GM20000 (cell line): ENCODE results near the gene FAM229B.

Experiments
- DNase-seq: peaks from one replicate; pipeline ENCODE4 v3.0.0; 2012; ENCODE audit warnings: low spot score
- TF ChIP-seq, protein P1 (sequence below): IDR thresholded peaks from 2 replicates; pipeline ENCODE4 v1.5.1; 2012; ENCODE audit warnings: mild to moderate bottlenecking, control low read depth; ENCODE audit errors: extremely low read depth, missing control alignments

FAM229B gene, protein sequence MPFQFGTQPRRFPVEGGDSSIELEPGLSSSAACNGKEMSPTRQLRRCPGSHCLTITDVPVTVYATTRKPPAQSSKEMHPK

DNA sequence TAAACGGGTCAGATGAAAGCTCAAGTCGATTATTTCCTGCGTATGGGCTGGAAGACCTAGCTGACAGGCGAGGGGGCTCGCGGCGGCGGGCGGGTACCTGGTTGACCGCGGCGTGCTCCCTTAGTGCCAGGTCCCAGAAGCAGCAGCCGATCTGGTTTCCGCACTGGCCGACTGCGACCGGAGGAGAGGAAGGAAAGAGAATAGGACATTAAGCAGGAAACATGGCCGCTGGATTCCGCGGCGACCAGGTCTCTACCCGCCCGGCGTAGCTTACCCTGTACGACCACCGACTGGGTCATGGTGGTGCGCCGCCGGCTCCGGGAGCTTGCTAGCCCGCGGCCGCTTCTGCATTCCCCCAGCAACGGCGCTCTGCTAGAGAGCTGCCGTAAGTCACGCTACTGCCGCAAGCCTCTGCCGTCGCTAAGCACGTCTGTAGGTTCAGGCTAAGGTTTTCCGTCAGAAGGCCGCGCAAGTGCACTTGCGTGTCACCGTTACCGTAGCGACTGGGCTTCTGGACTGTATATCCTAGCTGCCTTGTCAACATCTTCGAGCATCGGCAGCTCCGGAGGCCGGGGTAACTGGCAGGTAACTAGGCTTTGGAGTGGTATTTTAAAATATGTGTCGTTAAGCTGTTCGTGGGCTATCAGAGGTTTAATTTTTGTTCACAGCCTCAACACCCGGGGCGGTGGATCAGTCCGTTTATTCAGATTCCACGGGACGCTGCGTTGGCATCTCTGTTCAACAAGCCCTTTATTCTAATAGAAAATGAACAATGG is at the start of gene FAM229B, which contains the start of gene TUBE1:
FAM229B (plus strand) TSS at position 456 of the 776 bp plus-strand sequence. CDS start 11,693 bp downstream, outside the sequence.
TUBE1 (minus strand) TSS at position 347 of the 776 bp plus-strand sequence; CDS start at position 299, 48 bp downstream.
- peak; percentile 84 for DNase-seq
- TF ChIP-seq, protein P1, sequence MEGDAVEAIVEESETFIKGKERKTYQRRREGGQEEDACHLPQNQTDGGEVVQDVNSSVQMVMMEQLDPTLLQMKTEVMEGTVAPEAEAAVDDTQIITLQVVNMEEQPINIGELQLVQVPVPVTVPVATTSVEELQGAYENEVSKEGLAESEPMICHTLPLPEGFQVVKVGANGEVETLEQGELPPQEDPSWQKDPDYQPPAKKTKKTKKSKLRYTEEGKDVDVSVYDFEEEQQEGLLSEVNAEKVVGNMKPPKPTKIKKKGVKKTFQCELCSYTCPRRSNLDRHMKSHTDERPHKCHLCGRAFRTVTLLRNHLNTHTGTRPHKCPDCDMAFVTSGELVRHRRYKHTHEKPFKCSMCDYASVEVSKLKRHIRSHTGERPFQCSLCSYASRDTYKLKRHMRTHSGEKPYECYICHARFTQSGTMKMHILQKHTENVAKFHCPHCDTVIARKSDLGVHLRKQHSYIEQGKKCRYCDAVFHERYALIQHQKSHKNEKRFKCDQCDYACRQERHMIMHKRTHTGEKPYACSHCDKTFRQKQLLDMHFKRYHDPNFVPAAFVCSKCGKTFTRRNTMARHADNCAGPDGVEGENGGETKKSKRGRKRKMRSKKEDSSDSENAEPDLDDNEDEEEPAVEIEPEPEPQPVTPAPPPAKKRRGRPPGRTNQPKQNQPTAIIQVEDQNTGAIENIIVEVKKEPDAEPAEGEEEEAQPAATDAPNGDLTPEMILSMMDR = no peak

DNA sequence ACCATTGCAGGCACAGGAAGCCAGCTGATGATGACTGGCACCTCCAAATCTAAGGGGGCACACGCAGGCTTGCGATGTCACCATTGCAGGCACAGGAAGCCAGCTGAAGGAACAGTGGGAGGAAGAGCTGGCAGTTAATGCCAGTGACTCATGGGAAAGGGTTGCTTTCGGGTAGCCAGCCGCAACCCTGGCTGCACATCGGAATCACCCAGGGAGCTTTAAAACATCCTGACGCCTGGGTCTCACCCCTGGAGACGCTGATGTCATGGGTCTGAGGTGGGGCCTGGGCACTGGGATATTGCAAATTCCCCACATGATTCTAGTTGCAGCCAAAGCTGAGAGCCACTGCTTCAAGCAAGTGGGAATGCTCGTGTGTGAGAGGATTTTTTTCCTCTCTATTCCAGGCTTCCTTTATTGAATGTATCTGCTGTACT is 49.6 kb upstream of the FAM229B start:
- DNase-seq = no peak
- TF ChIP-seq, protein P1 = no peak

DNA sequence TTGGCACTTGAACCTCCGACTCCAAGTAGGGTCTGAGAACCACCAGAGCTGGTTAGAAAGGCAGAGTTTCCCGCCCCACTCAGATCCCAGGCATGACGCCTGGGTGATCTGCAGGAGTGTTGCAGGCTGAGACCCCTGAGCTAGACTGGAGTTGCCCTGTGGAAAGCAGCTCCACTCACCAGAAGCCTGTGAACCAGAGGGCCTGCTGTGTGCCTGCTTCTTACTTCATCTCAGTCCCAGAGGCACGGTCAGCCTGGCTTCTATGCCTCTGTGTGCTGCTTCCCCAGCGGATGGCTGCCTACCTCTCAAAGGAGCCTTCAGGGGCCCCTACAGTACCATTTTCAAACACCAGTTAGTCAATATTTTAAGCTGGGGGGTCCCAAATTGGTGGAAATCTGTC is 49.1 kb upstream of the FAM229B start:
- DNase-seq = no peak
- TF ChIP-seq, protein P1 = no peak

DNA sequence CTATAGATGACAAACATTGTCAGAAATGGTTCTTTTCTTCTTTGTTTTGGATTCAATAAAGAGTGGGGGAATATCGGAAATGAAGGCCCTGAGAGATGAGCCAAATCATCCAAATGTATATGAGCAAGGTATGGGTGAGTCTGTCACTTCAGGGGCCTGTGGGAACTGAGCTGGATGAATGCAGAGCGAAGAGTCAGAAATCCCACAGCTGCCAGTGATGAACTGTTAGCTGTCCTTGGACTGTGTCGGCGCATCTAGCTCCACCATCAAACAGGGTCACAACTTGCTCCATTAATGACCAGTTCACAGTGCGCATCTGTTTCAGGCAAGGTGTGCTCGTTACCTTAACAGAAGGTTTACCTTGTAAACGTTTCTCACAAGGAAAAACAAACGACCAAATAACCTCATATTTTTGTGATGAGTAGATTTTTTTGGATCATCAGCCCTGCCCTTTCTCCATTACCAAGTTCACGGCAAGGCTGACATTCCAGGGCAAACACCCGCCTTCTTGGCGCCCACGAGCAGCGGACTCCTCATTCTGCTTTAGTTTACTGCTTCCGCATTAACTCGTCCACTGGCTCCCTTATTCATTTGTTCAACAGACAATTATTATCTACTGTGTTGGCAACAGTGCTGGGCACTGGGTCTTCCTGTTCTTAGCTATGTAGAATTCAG is 48.5 kb upstream of the FAM229B start:
- TF ChIP-seq, protein P1 = no peak
- DNase-seq = no peak

DNA sequence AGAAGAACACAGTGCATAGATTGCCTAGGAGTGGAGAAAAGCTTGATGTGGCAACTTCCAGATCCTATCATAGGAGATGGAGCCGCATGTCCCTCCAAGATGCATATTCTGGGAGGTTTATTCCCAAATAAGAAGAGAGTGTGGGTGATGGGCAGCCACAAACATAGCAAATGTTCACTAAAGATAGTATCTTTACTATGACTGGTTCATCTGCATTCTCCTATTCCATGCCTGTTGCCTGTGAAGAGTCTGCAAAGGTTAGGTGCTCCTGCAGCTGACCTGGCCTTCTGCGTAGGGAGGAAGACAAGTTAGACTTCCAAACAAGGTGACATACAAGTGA is 48.0 kb upstream of the FAM229B start:
- TF ChIP-seq, protein P1 = no peak

DNA sequence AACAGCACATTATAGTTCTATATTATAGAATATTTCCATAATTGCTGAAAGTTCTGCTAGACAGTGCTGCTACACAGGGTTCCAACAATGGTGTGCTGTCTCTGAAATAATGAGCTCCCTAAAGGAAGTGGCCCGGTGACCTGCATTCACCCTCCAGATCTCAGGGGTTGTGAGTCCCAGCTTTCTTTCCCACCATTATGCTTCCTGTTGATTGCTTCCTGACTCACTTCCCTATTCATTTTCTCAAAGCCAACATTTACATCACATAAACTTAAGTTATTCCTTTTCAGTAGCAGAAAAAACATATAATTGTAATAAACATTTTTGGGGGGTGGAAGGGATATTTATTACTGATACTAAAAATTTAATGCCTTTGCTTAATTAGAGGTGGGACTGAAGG is 46.4 kb upstream of the FAM229B start:
- TF ChIP-seq, protein P1 = no peak
- DNase-seq = no peak

More for the DNA sequence above, 48.0 kb upstream of the FAM229B start:
- no peak for DNase-seq

DNA sequence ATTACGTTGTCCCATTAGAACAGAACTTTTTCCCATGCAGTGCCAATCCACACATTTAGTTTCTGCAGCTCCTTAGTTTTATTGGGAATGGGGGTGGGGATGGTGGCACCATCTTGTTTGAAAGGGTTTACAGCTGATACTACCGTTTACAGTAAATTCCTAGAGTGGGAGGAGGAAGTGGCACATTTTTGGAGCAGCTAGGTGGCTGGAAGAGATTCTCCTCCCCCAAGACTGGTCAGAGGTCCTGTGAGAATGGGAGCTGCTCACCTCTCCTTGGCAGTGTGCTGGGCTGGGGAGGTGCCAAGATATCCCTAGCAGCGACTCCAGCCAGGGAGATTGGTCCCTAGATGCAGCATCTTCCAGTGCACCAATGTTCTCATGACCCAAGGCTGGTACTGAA is 45.9 kb upstream of the FAM229B start:
- no peak for DNase-seq
- TF ChIP-seq, protein P1 = no peak
